NCI-H226 (cell line): ENCODE data around the gene RAD50.
"Not testable (repeated sequence)": the region's sequence is repeated elsewhere in the genome, so short reads cannot be mapped to it uniquely, and the experiment has no call there.

Source experiments
- DNase-seq: peaks from one replicate; pipeline ENCODE4 v3.0.0-alpha.2; 2015

The RAD50 gene

GRCh38 chr5:132556763-132557477 lies at the start of gene RAD50:
RAD50 (plus strand) TSS chr5:132556977; CDS start chr5:132557325, 348 bp downstream.
- peak; percentile 94 for DNase-seq

- DNase-seq = peak; percentile 93
These were observed 46.7 kb upstream of the RAD50 start for GRCh38 chr5:132510076-132510475.

DNA sequence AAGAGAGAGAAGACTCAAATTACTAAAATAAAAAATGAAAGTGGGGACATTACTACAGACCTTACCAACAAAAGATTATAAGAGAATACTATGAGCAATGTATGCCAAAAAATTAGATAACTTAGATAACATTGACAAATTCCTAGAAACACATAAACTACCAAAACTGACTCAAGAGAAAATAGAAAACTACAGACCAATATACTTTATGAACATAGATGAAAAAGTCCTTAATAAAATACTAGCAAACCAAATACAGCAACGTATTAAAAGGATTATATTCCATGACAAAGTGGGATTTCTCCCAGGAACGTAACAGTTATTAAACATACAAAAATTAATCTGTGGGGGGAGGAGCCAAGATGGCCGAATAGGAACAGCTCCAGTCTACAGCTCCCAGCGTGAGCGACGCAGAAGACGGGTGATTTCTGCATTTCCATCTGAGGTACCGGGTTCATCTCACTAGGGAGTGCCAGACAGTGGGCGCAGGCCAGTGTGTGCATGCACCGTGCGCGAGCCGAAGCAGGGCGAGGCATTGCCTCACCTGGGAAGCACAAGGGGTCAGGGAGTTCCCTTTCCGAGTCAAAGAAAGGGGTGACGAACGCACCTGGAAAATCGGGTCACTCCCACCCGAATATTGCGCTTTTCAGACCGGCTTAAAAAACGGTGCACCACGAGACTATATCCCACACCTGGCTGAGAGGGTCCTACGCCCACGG lies 43.0 kb upstream of the RAD50 start:
- DNase-seq = not testable (repeated sequence)

- DNase-seq = not testable (repeated sequence)
These were observed 34.7 kb upstream of the RAD50 start for GRCh38 chr5:132522067-132522466.

DNA sequence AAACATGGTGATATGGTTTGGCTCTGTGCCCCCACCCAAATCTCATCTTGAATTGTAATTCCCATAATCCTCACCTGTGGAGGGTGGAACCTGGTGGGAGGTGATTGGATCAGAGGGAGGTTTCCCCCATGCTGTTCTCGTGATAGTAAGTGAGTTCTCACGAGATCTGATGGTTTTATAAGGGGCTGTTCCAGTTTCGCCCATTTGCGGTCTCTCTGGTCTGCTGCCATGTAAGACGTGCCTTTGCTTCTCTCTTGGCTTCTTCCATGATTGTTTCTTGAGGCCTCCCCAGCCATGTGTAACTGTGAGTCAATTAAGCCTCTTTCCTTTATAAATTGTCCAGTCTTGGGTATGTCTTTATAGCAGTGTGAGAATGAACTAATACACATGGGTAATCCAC lies 31.9 kb upstream of the RAD50 start:
- not testable (repeated sequence) for DNase-seq

- no peak for DNase-seq
These were observed 31.5 kb upstream of the RAD50 start for GRCh38 chr5:132525299-132525724.

DNA sequence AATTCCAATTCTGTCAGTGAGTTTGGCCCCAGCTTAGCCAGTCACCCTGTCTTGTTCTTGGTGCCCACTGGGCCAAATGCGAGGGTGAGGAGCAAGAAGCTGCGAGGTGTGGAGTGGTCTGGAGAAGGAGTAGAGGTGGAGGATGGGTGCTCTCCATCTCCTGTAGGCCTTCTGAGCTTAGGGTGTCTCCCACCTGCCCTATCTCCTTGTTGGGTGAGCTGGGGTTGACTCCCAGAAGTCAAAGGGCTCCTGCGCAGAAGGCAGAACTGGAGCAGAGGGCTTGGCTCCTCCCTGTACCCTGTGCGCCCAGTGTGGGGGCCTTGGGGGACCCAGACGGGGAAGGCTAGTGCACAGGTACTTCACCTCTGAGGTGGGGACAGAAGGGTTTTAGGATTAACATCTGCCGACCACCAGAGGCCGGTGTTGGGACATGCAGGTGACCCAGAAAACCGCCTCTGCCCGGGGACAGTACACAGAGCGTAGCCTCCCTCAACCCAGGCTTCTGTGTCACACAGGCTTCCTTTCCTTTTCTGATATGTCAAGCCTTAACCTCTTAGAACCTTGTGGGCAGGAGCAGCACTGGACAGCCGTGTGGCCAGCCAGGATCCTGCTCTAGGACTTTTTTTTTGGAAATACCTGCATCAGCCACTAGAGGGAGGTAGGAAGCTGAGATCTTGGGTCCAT lies 30.3 kb upstream of the RAD50 start:
- peak; percentile 51 for DNase-seq

GRCh38 chr5:132526974-132527564 lies 29.7 kb upstream of the RAD50 start:
- no peak for DNase-seq

GRCh38 chr5:132528021-132528420 lies 28.8 kb upstream of the RAD50 start:
- no peak for DNase-seq

DNA sequence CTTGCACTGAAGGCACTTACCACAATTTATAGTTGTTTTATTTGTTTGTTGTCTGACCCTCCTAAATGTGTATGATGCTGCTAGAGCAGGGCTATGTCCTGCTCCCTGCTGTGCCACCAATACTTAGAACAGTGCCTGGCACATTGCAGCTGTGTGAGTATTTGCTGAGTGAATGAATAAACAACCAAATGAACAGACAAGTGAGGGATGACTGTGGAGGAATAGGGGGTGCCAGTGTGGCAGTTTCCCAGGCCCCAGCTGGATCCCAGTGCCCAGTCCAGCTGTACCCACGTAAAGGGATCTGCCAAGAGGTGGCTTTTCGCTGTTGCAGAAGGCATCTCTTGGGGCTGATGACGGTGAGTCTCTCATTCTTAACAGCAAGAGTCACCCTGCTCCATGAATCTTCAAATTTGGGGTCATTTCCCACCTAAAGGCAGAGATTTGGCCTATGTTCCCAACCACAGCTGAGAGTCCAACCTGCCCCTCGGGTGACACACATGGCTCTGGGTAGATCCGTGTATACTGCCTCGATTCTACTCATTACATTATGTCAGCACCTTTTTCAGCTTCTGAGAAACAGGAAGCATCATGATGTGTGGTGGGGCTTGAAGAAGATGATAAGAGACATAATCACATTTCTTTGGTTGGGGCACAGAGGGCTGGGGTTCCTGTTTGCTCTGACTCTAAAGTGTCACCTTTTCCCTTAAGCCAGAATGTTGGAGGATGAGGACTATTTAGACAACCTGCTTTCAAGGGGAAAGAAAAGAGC lies 27.7 kb upstream of the RAD50 start:
- DNase-seq = no peak

DNA sequence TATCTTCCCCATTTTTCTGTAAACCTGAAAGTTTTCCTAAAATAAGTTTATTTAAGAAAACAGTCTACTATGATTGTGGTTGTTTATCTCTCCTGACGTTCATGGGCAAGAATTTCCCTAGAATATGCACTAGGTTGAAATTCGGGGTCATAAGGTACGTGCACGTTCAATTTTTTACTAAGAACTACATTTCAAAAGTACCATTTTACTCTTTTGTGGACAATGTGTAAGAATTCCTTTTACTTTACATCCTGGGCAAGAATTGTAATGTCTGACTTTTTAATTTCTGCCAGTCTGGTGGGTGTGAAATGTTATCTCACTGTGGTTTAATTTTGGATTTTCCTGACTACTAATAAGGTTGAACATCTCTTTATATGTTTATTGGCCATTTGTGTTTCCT lies 25.8 kb upstream of the RAD50 start:
- no peak for DNase-seq

- DNase-seq = no peak
These were observed 17.1 kb upstream of the RAD50 start for GRCh38 chr5:132539716-132540115.

GRCh38 chr5:132540149-132540548 lies 16.6 kb upstream of the RAD50 start:
- no peak for DNase-seq

DNA sequence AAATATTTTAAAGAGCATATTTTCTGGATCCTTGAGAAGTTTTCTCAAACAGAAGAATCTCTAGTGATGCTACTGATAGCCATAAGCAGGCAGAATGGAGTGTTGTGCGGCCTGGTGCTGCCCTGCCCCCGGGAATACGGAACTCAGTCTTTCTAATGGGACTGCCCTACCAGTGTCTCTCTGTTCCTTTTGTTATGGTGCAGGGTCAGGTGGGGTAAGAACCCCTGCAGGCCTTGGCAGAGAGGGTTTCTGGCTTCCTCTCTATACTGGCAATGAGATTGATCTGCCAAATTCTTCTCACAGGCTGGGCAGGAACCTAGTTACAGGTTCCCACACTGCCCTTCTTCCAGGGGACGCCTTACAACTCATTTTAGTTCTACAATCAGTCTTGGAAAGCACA lies 16.0 kb upstream of the RAD50 start:
- DNase-seq = no peak

- DNase-seq = no peak
These were observed 13.1 kb upstream of the RAD50 start, which contains the start of gene IL5 for GRCh38 chr5:132543472-132544201. IL5 (minus strand) TSS chr5:132543522; CDS start chr5:132543478, 44 bp downstream.

DNA sequence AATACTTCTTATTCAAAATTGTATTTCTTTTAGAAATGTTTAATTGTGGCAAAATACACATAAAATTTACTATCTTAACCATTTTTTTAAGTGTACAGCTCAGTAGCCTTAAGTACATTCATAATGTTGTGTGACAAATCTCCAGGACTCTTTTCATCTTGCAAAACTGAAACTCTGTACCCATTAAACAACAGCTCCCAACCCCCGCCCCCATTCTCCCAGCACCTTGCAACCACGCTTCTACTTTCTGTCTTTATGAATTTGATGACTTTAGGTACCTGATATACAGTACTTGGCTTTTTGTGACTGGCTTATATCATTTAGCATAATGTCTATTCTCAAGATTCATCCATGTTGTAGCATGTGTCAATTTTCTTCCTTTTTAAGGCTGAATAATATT lies 10.7 kb upstream of the RAD50 start:
- DNase-seq = no peak

DNA sequence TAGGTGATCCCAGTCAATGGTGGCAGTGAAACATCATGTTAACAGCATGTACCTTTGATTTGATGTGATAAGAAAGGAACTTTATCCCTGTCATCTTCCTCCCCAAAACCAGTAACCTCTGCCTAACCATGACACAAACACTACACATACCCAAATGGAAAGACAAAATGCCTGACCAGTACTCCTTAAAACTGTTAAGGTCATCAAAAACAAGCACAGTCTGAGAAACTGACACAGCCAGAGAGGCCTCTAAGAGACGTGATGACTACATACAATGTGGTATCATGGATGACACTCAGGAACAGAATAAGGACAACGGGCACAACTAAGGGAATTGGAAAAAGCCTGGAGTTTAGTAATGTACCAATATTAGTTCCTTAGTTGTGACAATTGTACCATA lies 9.5 kb upstream of the RAD50 start:
- no peak for DNase-seq

GRCh38 chr5:132548834-132549233 lies 7.9 kb upstream of the RAD50 start:
- DNase-seq = not testable (repeated sequence)

GRCh38 chr5:132549576-132549975 lies 7.2 kb upstream of the RAD50 start:
- no peak for DNase-seq

DNA sequence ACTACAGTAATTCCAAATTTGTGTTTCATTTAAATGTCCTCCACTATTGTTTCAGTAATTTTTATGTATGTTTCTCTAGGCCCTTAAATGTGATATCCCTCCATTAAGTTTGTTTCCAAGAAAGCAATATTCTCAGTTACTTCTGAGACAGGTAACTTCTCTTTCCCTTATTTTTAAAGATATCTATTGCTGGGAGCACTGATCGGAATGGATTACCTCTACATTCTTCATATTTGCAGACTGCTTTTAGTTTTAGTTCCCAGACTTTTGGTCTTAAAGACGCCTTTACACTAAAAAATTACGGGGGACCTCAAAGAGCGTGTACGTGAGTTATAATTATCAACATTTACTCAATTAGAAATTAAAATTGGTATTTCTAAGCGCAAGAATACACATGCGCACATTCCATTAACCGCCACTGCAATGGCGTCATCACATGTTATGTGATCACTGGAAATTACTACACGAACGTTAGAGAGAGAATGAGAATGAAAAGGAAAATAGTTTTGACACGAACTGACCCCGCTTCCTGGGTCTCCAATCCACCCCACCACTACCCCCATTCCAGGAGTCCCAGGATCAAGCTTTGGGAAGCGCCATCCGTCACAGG lies 519 bp upstream of the RAD50 start:
- DNase-seq = no peak

- DNase-seq = no peak
These were observed 848 bp downstream of the RAD50 start for GRCh38 chr5:132557478-132558172.
